Muscle of back (tissue), 11 donors: ENCODE measurements around the gene UBXN7. TPM values are rescaled to one million over a fixed set of nuclear protein-coding genes. Genes with fewer than 3 reads are reported as not detected.
"Not testable (repeated sequence)": the region's sequence is repeated elsewhere in the genome, so short reads cannot be mapped to it uniquely, and the experiment has no call there.

Experiments
- DNase-seq, 3 donors: peaks; one replicate each; pipeline versions ENCODE4 v3.0.0 to v3.0.0-alpha.2; 2013
- polyA plus RNA-seq, 10 donors: library from polyadenylated mRNA; unstranded; fragments of 120-200 nt; gene quantifications; one replicate each; pipeline ENCODE4 v1.2.1, GENCODE V29; 2013; ENCODE audit not compliant: insufficient read length in 10 of 10

Gene UBXN7
- polyA plus RNA-seq, 10 donors: 13.4 to 24.3 (median 19.5) TPM

DNA sequence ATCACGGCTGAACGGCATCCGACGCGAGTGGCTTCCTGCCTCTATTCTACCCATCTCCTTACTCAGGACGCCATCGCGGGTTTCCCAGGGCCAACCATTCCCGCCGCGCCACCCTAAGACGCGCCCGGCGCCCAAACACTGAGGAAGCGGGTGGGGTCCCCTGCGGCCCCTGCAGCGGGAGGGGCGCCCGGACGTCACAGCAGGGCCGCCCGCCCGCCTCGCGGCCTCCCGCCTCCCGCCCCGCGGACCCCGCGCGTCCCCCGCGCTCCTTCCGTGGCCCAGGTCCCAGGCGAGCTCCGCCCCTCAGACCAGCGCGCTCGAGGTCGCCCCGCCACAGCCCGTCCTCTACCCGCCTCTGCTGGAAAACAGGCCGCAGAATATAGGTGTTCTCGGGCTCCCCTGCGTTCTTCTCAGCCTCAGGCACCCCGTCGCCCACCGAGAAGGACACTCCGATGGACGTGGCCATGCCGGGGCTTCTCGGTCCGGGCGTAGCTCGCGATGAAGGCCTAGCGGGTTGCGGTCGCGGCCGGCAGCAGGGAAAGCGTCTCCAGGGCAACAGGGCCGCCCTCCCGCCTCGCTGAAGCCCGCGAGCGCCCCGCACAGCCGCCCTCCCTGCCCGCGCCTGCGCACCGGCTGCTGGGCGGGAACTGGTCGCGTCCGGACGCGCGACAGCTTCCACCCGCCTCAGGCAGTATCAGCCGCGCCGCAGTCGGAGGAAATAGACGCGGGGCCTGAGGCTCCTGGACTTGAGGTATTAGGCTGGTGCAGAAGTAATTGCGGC lies 114.3 kb downstream of the UBXN7 start, which contains the start of gene DYNLT2B:
TSS of gene DYNLT2B (minus strand) at position 554 of the 781 bp plus-strand sequence. CDS start at position 466, 88 bp downstream.
- DNase-seq: peak; percentile 90 to 98 (median 95)

DNA sequence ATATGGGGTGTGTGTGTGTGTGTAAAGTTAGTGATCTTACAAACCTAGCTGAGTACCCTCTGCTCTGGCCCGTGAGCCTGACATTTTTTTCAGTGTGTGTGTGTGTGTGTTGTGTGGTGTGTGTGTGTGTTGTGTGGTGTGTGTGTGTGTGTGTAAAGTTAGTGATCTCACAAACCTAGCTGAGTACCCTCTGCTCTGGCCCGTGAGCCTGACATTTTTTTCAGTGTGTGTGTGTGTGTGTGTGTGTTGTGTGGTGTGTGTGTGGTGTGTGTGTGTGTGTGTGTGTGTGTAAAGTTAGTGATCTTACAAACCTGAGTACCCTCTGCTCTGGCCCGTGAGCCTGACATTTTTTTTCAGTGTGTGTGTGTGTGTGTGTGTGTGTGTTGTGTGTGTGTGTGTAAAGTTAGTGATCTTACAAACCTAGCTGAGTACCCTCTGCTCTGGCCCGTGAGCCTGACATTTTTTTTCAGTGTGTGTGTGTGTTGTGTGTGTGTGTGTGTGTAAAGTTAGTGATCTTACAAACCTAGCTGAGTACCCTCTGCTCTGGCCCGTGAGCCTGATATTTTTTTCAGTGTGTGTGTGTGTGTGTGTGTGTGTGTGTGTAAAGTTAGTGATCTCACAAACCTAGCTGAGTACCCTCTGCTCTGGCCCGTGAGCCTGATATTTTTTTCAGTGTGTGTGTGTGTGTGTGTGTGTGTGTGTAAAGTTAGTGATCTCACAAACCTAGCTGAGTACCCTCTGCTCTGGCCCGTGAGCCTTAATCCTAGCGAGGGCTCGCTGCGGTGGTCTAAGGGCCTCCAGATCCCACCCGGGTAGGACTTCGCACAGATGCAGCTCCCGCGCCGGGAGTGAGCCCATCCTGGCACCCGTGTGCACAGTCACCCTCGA lies 115.2 kb downstream of the UBXN7 start:
- DNase-seq: peak in 2 of 3 donors; percentile 45 to 64

DNA sequence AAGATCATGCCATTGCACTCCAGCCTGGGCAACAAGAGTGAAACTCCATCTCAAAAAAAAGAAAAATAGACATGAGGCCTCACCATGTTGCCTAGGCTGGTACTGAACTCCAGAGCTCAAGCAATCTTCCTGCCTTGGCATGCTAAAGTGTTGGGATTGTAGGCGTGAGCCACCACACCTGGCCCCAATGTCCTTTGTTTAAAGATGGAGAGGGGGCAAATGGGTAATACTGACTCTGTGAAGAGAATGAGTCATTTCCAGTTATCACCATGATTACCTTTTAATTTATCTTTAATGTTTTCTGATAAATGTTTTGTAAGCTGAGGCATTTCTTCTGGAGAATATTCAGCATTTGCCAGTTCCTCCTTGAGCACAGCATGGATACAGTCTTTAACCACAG lies 116.4 kb downstream of the UBXN7 start:
- no peak for DNase-seq

DNA sequence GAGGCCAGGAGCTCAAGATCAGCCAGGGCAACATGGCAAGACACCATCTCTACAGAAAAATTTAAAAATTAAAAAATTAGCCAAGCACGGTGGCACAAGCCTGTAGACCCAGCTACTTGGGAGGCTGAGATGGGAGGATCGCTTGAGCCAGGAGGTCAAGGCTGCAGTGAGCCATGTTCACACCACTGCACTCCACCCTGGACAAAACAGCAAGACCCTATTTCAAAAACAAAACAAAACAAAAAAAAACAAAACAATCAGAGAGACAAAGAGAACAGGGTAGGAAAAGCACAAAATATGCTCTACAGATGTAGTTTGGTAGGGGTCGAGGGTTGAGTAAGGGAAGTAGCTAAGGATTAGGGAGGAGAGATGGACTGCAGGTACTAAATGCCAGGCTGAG lies 117.6 kb downstream of the UBXN7 start:
- no peak for DNase-seq

DNA sequence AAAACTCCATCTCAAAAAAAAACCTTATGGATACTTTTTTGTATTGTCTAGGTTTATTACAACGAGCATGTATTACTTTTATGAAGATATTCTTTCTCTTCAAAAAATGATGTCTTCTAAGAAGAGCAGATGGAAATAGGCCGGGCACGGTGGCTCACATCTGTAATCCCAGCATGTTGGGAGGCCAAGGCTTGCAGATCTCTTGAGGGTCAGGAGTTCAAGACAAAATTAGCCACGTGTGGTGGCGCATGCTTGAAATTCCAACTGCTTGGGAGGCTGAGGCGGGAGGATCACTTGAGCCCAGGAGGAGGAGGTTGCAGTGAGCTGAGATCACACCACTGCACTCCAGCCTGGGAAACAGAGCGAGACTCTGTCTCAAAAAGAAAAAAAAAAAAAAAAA lies 118.1 kb downstream of the UBXN7 start:
- DNase-seq: not testable (repeated sequence)

DNA sequence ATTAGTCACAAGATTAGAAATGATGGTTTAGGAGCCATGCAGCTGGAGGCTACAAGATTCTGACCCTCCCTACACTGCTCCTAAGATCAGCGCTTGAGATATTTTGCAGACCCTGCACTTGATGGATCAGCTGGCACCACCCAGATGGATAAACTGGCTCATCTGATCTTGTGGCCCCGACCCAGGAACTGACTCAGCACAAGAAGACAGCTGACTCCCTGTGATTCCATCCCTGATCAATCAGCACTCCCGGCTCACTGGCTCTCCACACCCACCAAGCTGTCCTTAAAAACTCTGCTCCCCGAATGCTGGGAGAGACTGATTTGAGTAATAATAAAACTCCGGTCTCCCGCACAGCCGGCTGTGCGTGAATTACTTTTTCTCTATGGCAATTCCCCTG lies 129.3 kb downstream of the UBXN7 start:
- DNase-seq: not testable (repeated sequence)

DNA sequence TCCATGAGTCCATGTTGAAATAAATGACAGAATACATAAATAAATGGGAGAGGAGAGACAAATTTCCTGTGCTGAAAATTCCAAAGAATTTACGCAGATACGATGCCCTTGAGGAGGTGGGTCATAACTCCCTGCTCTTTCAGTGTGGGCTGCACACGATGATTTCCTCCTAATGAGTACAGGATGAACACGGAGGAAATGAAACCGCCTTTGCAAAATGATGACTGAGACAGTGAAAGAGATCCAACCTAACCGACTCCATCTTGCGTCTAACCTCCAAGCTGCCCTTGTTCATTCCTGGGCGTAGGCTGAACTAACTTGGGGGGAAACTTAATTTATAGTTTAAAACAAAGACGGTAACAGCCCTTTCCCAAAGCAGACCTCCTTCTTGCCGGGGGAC lies 129.7 kb downstream of the UBXN7 start:
- DNase-seq: not testable (repeated sequence)

DNA sequence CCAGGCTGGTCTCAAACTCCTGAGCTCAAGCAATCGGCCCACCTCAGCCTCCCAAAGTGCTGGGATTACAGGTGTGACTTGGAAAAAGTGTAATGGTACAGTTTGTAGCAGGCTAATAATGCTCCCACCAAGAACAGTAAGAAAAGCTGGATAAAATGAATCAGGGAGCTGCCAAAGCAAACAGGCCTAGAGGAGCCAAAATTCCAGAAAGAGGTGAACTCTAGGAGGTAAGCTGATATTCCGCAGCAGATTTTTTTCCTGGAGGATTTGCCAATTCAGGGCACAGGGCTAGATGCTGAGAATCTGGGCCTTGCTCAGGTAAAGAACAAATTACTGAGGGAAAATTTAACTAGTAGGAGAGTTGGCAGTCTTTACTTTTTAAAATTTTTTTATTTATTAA lies 133.7 kb downstream of the UBXN7 start:
- no peak for DNase-seq

Other genes with a start within 250 kb of the UBXN7 start
- gene ZDHHC19, start 221.0 kb downstream of the UBXN7 start, polyA plus RNA-seq: under 1 TPM in 4 of 10 donors, not detected in 6; 0.08 to 0.78 (median 0.38) TPM
- gene SLC51A, start 215.9 kb downstream of the UBXN7 start, polyA plus RNA-seq: 1 to 10 TPM; 5.1 to 9.5 (median 7.1) TPM
- gene PCYT1A, start 144.7 kb downstream of the UBXN7 start, polyA plus RNA-seq: 10 to 100 TPM; 34.8 to 51.5 (median 38.2) TPM
- gene DYNLT2B, start 114.2 kb downstream of the UBXN7 start, polyA plus RNA-seq: 10 to 100 TPM in 4 of 10 donors, 1 to 10 TPM in 6; 6.9 to 15.8 (median 9.5) TPM
- gene TM4SF19, start 94.0 kb downstream of the UBXN7 start, polyA plus RNA-seq: under 1 TPM in 8 of 10 donors, not detected in 2; 0.09 to 0.45 (median 0.18) TPM
- 10 to 100 TPM in 5 of 10 donors, 1 to 10 TPM in 5; 7.1 to 11.9 (median 10.0) TPM for gene RNF168, start 71.3 kb upstream of the UBXN7 start, polyA plus RNA-seq
- gene SMCO1, start 82.9 kb upstream of the UBXN7 start, polyA plus RNA-seq: 1 to 10 TPM; 1.2 to 6.4 (median 1.9) TPM
- 10 to 100 TPM in 7 of 10 donors, 1 to 10 TPM in 3; 7.0 to 11.7 (median 10.4) TPM for gene WDR53, start 136.1 kb upstream of the UBXN7 start, polyA plus RNA-seq
- gene FBXO45, start 136.2 kb upstream of the UBXN7 start, polyA plus RNA-seq: 10 to 100 TPM; 12.6 to 19.5 (median 14.6) TPM
- 1 to 10 TPM; 3.9 to 6.8 (median 5.3) TPM for gene NRROS, start 207.3 kb upstream of the UBXN7 start, polyA plus RNA-seq